RWPE2 (cell line): ENCODE measurements around the gene E2F7.

Experiments
- ATAC-seq: fragments of 200-7000 bp; cut with Tn5 transposase; 3 replicates; pipeline ENCODE4 v1.9.1; 2021; ENCODE audit warnings: low read depth
- DNase-seq: peaks from one replicate; pipeline ENCODE4 v3.0.0-alpha.2; 2020; ENCODE audit warnings: low spot score
- H3K27ac ChIP-seq: fragments of 450-650 bp; 2 replicates; pipeline ENCODE4 v1.5.1; 2017; ENCODE audit warnings: mild to moderate bottlenecking; ENCODE audit not compliant: poor library complexity, severe bottlenecking
- H3K27me3 ChIP-seq: fragments of 250-450 bp; sonication (Bioruptor Pico); 2 replicates; pipeline ENCODE4 v1.5.1; 2021; ENCODE audit warnings: mild to moderate bottlenecking, moderate library complexity; ENCODE audit not compliant: insufficient read depth, poor library complexity, severe bottlenecking
- H3K36me3 ChIP-seq: fragments of 250-450 bp; sonication (Bioruptor Pico); 2 replicates; pipeline ENCODE4 v1.5.1; 2020; ENCODE audit warnings: low read depth, mild to moderate bottlenecking, moderate library complexity
- H3K4me1 ChIP-seq: fragments of 250-450 bp; sonication (Bioruptor Pico); 2 replicates; pipeline ENCODE4 v1.5.1; 2021; ENCODE audit warnings: mild to moderate bottlenecking, moderate library complexity; ENCODE audit not compliant: insufficient read depth, poor library complexity, severe bottlenecking
- H3K4me3 ChIP-seq: fragments of 250-450 bp; sonication (Bioruptor Pico); 2 replicates; pipeline ENCODE4 v1.5.1; 2021; ENCODE audit warnings: mild to moderate bottlenecking, moderate library complexity; ENCODE audit not compliant: severe bottlenecking
- H3K9me3 ChIP-seq: fragments of 250-450 bp; sonication (Bioruptor Pico); 2 replicates; pipeline ENCODE4 v1.5.1; 2021; ENCODE audit warnings: mild to moderate bottlenecking, moderate library complexity; ENCODE audit not compliant: severe bottlenecking
- CTCF ChIP-seq: fragments of 450-650 bp; IDR thresholded peaks from one replicate; pipeline ENCODE4 v1.5.1; 2017; ENCODE audit warnings: mild to moderate bottlenecking, moderate library complexity; ENCODE audit not compliant: poor library complexity, severe bottlenecking

The E2F7 gene

DNA sequence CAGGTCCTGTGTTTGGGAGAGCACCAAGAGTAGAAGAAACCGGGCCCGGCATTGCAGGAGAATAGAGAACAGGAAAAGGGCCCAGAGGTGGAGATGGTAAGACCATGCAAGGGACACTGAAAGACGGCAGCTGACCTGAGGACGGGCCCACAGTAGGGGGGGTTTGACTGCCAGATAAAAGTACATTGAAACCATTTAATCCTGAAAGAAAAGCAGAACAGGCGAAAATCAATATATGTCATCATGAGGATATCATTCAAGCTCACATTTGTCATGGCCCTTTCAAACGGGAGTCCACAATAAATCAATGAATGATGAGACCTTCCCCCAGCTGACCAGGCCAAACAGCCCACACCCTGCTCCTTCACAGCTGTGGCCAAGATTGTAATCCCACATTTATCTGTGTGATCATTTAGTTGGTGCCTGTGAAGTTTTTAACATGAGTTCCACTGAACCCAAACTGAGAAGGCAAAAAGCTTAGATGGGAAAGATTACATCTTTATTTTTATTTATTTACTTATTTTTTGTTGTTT lies 39.5 kb downstream of the E2F7 start:
- ATAC-seq = no peak
- Histone ChIP-seq H3K36me3 (peaks cover 97% of the 10 kb centered on the region), H3K4me1 (no peaks in the 10 kb centered on the region), H3K9me3 (no peaks in the 10 kb centered on the region), H3K27me3 (no peaks in the 10 kb centered on the region), H3K4me3 (no peak overlapping the region), H3K27ac (no peak overlapping the region)
- no peak for TF ChIP-seq CTCF
- no peak for DNase-seq

DNA sequence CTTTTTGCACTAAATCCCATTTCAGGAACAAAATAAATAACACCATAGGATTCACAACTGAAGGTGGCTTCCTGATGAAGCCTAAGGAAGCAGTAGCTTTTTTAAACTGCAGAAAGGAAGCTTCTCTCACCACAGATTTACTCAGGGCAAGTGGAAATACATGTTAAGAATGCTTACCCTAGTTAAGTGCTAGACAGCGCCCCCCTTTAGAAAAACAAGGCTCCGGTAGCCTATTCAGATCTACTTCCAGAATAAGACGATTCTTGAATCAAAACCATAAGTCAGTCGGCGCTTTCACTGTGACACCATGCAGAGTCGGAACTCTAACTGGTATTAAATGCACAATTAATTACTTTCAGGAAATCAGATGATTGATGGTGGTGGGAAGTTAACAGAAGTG lies 41.9 kb downstream of the E2F7 start:
- Histone ChIP-seq H3K9me3 (no peaks in the 10 kb centered on the region), H3K4me1 (no peaks in the 10 kb centered on the region), H3K27ac (no peak overlapping the region), H3K4me3 (no peak overlapping the region), H3K27me3 (no peaks in the 10 kb centered on the region), H3K36me3 (peaks cover 89% of the 10 kb centered on the region)
- ATAC-seq = no peak
- TF ChIP-seq CTCF = no peak
- no peak for DNase-seq

DNA sequence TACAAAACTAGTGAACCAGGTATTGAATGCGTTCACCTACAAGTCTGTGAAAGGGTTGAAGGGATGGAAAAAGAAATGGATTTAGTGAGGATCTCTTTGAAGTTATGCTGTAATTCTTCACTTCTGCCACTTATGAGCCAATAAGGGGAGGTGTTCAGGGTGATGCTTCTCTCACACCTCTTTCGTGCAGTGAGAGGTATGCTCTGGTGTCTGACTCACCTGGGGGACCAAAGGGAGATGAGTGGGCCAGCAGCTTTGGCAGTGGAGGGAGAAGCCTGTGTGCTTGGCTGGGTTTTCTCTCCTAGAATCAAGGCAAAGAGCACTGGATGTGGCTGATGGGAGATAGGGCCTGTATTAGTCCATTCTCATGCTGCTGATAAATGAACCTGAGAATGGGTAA lies 45.4 kb downstream of the E2F7 start:
- peaks cover 56% of the 10 kb centered on the region for H3K36me3 ChIP-seq
- ATAC-seq = peak; percentile 60; the same call in 2 of the 3 replicates
- TF ChIP-seq CTCF = no peak
- H3K27ac ChIP-seq = no peak overlapping the region
- no peak for DNase-seq
- H3K4me3 ChIP-seq = no peak overlapping the region
- no peaks in the 10 kb centered on the region for H3K4me1 ChIP-seq
- H3K27me3 ChIP-seq = no peaks in the 10 kb centered on the region
- H3K9me3 ChIP-seq = no peaks in the 10 kb centered on the region

DNA sequence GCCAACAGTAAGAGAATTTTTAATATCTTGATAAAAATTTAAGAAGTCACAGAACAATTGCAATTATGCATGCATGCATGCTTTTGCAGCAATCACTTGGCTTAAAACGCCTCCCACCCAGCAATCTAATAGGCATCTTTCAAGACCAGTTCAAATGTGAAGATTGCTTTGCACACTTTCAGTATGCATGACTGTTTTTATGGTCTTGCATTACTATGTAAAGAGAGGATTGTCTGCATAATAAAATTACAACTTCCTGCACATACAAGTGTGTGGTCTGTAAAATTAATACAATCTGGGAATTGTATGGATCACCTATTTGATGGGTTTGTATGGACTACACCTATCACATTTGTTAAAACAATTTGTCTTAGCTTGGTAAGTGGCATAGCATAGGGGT lies 48.8 kb downstream of the E2F7 start:
- peaks cover 23% of the 10 kb centered on the region for H3K36me3 ChIP-seq
- no peak overlapping the region for H3K27ac ChIP-seq
- H3K9me3 ChIP-seq = no peaks in the 10 kb centered on the region
- H3K27me3 ChIP-seq = no peaks in the 10 kb centered on the region
- no peak overlapping the region for H3K4me3 ChIP-seq
- DNase-seq (no peak), ATAC-seq (no peak)
- H3K4me1 ChIP-seq = no peaks in the 10 kb centered on the region
- TF ChIP-seq CTCF = no peak

DNA sequence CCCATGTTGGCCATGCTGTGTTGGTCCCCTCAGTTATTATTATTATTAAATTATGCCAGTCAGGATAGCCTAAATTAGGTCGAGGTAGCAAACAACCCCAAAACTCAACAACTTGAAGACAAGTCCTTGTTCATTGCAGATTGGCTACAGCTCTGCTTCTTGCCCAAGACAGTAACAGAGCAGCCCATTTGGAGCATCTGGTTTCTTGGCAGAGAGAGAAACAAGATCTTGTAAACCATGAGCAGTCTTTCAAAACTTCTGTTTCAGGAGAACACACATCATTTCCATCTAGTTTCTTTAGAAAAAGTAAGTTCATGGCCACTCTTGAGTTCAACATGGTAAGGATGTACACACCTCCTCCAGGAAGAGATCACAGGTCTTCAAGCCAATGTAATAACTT lies 52.3 kb downstream of the E2F7 start:
- H3K9me3 ChIP-seq = no peaks in the 10 kb centered on the region
- ATAC-seq = no peak
- no peaks in the 10 kb centered on the region for H3K27me3 ChIP-seq
- H3K4me1 ChIP-seq = no peaks in the 10 kb centered on the region
- TF ChIP-seq CTCF = no peak
- H3K4me3 ChIP-seq = no peak overlapping the region
- no peak for DNase-seq
- no peaks in the 10 kb centered on the region for H3K36me3 ChIP-seq
- no peak overlapping the region for H3K27ac ChIP-seq
